HG03097 (cell line): ENCODE data around the gene CARMIL1.

Experiments
- ATAC-seq: cut with Tn5 transposase; IDR thresholded peaks from one replicate; pipeline ENCODE4 v1.9.1; 2021; ENCODE audit not compliant: unreplicated experiment, low FRiP score

Gene CARMIL1

DNA sequence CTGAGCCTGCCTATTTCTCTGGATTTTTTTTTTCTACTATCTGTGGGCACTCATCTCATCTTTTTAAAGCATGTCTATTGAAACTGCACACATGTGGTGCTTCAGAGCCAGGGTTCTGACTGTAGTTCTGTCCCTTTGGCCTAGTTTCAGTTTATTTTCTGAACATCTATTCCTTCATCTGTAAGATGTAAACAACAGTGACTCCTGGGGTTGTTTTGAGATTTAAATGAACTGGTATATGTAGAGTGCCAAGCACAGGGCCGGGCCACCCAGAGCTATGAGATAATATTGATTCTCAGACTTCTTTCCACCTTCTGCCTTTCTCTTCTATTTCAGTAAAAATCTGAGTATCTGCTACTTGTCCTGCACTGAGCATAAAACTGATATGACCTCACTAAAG, 185.1 kb downstream of the CARMIL1 start:
- ATAC-seq, result no peak

DNA sequence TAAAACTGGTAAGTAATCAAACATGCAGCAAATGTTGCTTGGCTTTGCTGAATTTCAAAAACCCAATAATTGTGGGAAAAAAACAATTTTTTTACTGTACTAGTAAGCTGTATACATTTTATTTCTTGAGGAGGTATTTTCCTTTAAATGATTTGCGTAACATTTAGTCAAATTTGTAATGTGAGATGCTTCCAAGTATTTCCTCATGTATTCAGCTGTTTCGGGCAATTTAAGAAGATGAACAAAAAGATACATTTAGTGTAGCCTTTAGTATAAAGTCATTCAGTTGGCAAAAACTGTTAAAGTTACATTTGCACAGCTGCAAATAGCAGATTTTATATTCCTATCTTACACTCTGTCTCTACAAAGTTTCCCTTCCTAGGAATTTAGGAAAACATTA, 186.8 kb downstream of the CARMIL1 start:
- no peak for ATAC-seq

DNA sequence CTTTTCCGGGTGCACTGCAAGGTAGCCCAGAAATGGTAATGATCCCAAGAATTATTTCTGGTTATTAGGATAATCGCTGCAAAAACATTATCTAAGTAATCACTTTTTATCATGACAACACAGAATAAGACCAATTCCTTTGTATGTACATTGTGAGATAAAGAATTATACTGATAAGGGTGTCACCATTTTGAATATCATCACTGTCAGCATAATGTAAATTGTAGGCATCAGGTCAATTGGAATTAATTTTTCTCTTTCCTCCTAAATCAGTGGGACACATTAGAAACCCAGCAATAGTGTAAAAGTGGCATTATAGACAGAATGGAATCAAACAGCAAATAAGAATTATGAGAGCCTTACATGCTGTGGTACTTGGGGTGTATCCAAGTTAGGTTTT, 189.7 kb downstream of the CARMIL1 start:
- no peak for ATAC-seq

- no peak for ATAC-seq
Observed at GRCh38 chr6:25469797-25470388, 190.7 kb downstream of the CARMIL1 start.

DNA sequence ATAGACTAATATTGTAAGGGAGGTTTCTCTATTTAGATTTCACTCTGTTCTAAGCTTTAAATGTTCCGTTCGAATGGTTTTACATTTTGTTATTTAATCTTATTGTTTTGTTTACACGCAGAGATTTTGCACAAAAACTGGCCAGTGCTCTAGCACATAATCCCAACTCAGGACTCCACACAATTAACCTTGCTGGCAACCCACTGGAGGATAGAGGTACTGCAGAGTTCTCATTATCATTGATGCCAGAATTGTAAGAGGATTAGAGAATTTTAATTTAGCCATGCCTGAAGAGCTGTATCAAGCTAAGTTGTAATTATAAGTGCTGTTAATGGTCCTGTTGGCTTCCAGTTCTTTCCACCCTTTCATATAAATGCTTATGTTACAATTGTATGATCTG, 193.1 kb downstream of the CARMIL1 start:
- no peak for ATAC-seq

GRCh38 chr6:25472906-25473305, 193.7 kb downstream of the CARMIL1 start:
- no peak for ATAC-seq

DNA sequence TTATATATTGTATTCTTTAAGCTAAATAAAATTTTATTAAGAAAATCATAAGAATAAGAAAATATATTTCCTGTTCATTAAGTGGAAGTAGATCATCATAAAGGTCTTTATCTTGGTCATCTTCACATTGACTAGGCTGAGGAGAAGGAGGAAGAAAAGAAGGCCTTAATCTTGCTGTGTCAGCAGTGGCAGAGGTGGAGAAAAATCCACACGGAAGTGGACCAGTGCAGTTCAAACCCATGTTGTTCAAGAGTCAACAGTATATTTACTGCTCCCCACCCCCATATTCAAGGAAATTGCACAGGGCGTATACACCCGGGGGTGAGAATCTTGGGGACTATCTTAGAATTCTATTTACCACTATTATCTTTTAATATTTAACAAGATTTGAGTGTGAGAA, 194.3 kb downstream of the CARMIL1 start:
- ATAC-seq, result no peak

DNA sequence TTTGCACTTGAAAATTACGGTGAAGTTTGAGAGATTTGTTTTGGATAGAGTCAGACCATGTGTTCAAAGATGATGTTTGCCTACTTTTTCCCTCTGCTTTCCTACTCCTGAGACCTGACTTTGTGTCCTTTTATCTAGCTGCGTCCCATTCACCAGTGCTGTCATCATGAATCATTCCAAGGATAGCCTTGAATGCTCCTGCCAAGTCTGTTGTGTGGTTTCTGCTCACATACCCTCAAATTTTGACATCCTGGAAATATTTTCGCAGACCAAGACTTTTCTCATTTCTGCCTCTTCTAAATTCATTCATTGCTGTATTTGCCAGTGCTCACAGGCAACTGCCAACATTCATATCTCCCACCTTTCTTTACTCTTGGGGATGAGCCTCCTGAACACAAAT, 197.0 kb downstream of the CARMIL1 start:
- ATAC-seq, result no peak

DNA sequence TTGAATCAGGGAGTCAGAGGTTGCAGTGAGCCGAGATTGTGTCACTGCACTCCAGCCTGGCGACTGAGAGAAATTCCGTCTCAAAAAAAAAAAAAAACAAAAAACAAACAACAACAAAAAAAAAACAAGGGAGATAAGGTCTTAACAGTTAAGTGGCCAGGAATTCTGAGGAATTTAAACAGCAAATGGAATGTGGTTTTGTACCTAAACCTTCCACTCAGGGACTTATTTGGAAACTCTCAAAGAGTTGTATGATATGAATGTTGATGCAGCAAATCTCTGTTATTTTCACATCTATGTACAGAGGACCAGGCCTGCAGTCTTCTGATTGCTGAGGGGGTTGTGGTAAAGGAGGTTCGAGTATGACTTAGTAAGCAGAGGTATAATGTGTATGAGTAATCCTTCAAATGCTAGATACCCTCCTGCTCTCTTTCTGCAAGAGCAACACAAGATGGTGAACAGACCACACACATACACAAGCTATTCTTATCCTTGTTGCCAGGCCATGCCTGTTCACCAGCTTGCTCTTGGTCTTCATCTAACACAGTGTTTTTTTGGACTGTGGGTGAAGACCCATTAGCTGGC, 197.9 kb downstream of the CARMIL1 start:
- no peak for ATAC-seq

DNA sequence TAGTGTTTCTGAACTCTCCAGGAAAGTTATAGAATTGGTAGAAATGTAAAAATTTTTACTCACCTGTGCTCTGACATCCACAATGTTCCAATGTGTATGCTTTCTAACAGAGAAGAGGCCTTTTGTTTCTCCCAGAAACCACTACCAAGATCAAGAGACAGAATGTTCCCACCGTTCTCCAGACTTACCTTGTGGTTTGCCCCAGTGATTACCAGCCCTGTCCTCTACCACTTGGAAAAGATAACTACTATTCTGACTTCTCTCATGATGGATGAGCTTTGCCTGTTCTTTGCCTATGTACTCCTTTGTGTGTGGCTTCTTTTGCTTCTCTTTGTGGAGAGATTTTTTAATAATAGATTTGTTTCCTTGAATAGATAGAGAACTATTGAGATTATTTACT, 199.8 kb downstream of the CARMIL1 start:
- no peak for ATAC-seq

DNA sequence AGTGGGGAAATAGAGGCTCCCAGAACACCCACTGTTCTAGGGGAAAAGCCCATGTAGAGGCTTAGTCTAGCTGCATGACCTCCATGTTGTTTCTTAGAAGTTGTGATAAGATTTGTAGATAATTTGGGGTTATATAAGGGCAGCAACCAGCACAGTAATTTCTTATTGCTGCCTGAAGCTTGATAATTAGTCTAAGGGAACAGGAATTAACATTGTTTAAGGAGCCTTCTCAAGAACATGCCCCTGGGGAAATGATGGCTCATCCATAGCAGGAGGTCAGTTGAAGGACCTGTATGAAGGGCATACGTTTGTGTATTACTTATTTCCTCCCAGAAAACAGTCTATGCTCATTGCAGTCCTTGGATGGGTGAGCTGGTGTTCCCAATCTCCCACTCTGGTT, 202.1 kb downstream of the CARMIL1 start:
- ATAC-seq, result no peak

- no peak for ATAC-seq
Observed at GRCh38 chr6:25482996-25483395, 203.8 kb downstream of the CARMIL1 start.

GRCh38 chr6:25483943-25484342, 204.8 kb downstream of the CARMIL1 start:
- no peak for ATAC-seq

DNA sequence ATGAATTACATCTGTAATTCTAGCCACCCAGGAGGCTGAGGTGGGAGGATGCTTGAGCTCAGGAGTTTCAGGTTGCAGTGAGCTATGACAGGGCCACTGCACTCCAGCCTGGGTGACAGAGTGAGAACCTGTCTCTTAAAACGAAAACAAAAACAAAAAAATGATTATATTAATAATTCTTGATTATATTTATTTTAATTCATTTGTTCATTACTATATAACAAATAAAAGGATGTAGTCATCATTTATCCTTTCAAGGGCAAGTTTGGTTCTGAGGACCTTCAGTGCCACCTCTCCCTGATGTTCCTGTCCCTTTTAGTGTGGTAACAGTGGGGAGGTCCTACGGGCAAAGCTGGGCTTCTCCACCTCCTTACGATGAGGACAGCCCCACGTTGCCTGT, 205.7 kb downstream of the CARMIL1 start:
- ATAC-seq, result no peak

DNA sequence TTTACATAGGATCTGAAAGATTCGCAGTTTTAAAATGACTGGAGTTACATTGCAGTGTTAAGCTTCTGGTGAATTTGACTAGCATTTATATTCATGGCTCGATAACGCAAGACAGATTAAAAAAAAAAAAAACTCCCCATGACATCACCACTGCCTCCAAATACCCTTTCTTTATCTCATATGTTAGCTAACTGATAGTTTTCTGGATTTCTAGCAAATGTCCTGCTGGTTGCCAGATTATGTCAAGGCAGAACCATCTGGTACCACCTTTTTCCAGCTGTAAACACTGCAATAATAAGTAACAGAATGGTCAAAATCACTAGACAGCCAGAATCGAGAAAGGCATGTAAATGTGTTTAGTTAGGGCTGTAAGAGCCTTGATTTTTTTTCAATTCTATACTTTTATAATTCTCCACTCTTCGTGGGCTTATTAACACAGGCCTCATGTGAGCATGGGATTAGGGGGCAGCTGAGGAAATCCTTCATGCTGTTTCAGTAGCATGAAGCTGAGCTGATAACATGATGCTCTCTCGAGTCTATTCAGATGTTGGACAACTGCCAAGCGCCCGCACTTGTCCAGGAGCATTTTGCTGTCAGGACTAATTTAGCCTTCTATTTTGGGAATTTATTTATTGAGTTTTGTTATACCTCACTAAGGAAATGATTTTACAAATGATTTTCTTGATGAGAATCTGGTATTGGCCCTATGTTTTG, 206.8 kb downstream of the CARMIL1 start:
- ATAC-seq, result no peak

DNA sequence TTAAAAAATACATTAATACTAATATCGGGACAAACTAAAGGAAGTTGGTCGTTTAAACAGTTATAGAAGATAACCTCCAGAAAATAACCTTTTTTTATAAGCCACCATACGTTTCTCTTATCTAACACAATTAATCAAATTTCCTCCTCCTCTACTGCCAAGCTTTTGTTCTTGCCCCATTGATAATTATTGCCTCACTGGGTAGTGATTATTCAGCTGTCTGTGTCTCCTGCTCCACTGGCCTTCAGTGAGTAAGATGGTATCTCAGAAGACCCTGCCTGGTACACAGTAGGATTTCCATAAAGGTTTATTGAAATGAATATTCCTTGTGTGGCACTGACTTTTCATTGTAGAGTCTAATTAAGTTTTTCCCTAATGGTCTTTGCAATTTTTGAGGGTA, 207.4 kb downstream of the CARMIL1 start:
- ATAC-seq, result no peak

DNA sequence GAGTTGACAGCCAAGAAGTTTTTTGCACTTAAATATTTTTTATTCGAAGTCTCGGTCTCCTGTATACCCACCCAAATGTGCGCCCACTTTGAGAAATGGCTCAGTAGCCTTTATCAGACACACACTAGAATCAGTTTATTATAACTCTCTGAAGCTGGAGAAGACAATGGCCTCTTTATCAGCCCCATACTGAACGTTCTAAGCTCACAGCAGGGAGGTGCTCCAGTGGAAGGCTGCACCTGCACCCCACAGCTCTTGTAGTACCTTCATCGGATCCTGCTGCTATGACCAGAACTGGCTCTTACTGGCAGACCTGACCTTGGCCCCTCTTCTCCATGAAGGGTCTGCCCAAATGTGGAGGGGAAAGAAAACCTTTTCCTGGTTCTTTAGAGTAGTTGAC, 207.8 kb downstream of the CARMIL1 start:
- ATAC-seq, result no peak

DNA sequence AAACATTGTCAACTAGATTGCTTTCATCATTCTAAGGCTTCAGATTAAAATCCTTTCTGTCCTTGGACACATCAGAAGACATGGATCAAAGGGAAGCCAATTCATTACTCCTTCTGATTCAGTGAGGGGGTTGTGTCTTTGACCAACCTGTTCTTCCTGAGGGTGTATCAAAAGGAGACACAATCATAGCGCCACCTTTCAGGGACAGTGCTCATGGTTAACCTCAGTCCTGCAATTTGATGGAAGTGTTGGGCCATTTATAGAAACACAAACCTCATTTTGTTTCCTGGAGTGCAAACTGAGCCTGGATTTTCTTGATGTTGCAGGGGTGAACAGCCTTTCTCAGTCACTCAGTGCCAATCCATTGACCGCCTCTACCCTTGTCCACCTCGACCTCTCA, 209.0 kb downstream of the CARMIL1 start:
- no peak for ATAC-seq

- ATAC-seq, result no peak
Observed at GRCh38 chr6:25489399-25489798, 210.2 kb downstream of the CARMIL1 start.

GRCh38 chr6:25490018-25490801, 211.0 kb downstream of the CARMIL1 start:
- ATAC-seq, result peak; percentile 82

- ATAC-seq, result no peak
Observed at GRCh38 chr6:25492951-25493350, 213.8 kb downstream of the CARMIL1 start.
